SW 1271 (cell line): ENCODE measurements around the gene OPCML.

Experiments used
- DNase-seq, 2 experiments: peaks; one replicate each; lab custom pipeline; 2025; lab: John Stamatoyannopoulos, UW

Gene OPCML

GRCh38 chr11:133360860-133361688 lies 171.2 kb downstream of the OPCML start:
- DNase-seq = no peak

DNA sequence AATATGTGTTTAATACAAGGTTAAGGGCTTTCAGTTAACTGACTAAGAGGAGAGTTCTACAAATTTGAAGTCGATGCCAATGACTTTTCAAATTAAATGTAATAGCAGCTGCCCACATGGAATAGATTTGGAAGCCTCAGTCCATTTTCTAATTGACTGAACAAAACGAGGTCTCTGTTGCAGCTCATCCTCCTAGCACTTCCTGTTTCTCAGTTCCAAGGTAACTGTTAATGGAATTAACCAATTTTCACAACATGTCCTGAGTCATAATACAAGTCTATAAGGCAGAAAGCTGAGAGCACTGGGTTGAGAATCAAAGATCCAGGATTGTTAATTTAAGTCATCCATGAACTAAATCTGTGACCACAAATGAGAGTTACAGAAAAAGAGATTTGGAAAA lies 177.2 kb downstream of the OPCML start:
- no peak for DNase-seq

DNA sequence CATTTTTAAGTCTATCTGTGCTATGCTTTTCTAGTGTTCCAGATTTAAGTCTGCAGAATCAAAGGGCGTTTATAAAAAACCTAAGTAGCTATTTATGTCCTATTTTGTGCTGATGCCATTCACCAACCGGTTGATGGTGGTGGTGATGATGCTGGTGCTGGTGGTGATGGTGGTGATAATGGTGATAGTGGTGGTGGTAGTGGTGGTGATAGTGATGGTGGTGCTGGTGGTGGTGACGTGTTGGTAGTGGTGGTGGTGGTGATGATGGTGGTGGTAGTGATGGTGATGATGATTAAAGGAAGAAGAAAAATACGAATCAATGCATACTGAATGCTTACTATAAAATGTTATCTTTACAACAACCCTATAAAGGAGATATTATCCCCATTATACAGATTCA lies 178.2 kb downstream of the OPCML start:
- DNase-seq = no peak

DNA sequence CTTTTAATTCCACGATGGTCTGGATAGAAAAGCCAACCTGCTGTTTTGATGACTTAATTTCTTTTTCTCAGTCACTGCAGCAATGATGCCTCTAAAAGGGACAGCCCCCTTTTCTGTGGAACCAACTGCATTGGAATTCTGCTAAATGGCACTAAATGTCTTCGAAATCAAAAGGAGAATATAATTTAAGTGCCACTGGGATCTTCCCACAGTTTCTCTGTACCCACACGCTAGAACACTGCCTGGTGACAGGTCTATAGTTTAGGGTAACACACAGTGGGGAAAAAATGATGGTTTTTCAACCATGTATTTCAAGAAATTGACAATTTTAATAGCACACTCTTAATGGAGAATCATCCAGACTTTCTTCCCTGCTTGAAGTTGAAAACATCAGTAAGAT lies 182.3 kb downstream of the OPCML start:
- no peak for DNase-seq

- no peak for DNase-seq
These were observed 184.3 kb downstream of the OPCML start for GRCh38 chr11:133347988-133348387.

DNA sequence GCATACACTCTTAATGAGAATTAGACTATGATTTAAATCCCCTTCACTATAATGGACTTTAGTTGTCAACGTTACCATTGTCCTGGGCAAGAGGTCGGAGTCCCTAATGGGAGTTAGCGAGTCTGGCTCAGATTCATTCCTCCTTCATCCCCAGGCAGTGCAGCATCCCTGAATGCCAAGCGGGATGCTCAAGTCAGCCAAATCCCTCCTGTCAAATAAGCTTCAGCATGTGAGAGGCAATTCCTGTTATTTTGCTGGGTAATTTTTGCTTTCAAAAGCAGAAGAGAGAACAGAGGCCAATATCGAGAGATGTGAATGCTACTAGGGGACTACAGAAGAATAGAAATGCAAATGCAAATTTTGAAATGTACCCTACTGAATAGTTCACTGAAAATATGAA lies 186.2 kb downstream of the OPCML start:
- no peak for DNase-seq

- DNase-seq = no peak
These were observed 188.3 kb downstream of the OPCML start for GRCh38 chr11:133343951-133344350.

- no peak for DNase-seq
These were observed 192.7 kb downstream of the OPCML start for GRCh38 chr11:133339495-133340140.

DNA sequence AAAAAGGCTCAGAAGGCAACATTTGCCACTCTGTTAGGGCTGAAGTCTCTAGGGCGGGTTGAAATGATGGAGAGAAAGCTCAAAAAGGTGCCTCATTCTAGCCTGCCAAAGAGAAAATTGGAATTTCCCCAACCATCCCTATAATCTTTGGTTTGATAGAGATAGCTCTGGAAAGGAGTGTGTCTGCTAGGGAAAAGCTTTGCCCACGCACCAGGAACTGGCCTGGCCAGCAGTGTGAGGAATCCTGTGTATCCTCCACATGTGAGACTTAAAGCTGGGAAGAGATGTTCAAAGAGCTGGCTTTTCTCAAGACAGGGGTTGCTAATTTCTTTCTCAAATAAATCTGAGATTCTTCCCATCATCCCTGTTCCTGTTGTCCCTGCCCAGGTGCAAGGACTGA lies 193.7 kb downstream of the OPCML start:
- DNase-seq = no peak

GRCh38 chr11:133337951-133338418 lies 194.3 kb downstream of the OPCML start:
- no peak for DNase-seq

GRCh38 chr11:133337193-133337592 lies 195.1 kb downstream of the OPCML start:
- no peak for DNase-seq

- DNase-seq = no peak
These were observed 201.3 kb downstream of the OPCML start for GRCh38 chr11:133331031-133331430.

DNA sequence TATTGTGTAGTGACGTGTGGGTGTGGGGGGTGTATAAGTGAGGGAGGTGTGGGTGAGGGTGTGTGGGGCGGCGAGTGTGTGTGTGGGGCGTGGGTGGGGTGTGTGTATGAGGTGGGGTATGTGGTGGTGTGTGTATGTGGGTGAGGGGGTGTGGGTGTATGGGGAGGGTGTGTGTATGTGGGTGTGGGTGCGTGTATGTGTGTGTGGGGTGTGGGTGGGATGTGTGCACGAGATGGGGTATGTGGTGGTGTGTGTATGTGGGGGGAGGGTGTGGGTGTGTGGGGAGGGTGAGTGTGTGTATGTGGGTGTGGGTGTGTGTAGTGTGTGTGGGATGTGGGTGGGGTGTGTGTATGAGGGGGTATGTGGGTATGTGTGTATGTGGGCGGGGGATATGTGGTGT lies 205.5 kb downstream of the OPCML start:
- no peak for DNase-seq

GRCh38 chr11:133326332-133326731 lies 206.0 kb downstream of the OPCML start:
- DNase-seq = no peak

GRCh38 chr11:133325711-133326110 lies 206.6 kb downstream of the OPCML start:
- DNase-seq = no peak

DNA sequence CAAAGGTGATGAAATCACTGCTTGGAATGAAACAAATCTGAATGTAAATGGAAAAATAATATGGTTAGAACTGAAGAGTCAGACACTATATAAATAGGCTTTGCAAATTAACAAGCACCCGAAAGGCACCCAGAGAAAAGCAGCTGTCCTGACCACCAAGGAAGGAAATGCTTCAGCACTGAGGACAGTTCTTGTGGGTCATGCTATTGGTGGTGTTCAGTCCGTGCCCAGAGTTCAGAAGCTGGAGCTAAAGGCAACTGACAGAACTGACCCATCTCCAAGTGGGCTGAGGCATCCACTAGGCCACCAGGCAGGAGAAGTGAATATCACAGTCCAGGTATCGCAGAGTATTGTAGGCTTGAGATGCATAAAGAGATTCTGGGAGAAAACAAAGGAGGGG lies 208.9 kb downstream of the OPCML start:
- no peak for DNase-seq

- DNase-seq = no peak
These were observed 214.1 kb downstream of the OPCML start for GRCh38 chr11:133318221-133318620.

DNA sequence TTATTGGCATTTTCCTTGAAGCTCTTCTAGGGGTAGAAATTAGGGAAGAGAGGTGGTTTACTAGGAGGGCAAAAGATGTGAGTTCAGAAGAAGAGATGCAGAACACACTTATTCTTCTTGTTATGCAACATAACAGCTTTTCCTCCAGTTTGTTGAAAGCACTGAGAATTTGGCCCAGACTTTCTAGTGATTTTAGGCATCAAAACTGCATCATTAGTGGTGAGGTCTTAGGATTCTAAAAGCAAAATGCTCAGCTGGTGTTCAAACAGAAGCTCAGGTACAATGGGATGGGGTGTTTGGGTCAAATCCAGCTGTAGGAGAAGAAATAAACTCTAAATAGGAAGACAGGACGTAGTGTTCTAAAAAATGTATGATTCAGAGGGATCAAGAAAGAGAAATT lies 221.1 kb downstream of the OPCML start:
- no peak for DNase-seq

GRCh38 chr11:133306019-133306418 lies 226.3 kb downstream of the OPCML start:
- no peak for DNase-seq

DNA sequence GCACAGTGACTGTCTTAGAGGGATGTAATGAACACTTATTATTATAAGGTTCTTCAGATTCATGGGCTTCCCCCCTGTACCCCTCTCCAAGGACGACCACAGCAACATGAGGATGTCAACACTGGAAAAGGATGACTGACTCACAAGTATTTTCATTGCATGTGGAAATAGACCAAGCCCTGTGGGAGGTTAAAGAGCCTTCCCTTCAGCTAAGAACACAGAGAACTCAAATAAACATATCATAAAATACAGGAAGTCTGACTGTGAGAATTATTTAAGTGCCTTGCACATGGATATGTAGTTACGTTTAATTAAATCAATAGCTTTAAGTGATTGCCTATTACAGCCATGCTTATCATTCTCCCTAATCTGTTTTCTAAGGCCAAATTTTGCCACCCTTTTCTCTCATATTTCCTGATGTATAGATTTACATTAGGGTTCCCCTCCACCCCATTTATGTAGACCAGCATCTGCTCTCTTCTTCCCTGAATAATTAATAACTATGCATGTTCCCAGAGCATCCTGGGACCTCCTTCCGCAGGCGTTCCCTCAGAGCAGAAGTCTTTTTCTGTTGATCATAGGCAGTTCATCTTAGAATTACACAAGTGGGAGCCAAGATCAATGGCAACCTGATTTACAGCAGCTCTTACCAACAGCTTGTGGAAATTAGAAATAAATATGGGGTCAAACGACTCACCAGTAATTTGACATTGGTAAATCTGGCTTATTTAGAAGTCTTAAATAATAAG lies 226.9 kb downstream of the OPCML start:
- no peak for DNase-seq

DNA sequence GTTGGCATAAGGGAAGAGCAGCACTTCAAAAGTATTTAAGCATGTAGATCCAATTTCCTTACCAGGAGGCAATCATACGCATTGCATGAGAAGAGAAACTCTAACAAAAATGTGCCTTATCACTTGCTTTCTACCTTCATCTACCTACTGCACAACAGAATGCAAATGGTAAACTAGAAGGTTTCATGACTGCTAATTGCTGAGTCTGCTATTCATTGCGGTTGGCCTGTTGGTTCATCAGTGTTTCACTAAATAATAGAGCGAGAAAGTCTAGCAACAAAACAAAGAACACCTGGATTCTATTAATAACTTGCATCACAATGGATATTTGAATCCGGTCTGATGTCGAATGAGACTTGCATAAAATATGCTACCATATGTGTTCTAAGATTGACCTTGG lies 229.0 kb downstream of the OPCML start:
- no peak for DNase-seq

- DNase-seq = no peak
These were observed 230.2 kb downstream of the OPCML start for GRCh38 chr11:133302056-133302455.

GRCh38 chr11:133300666-133301065 lies 231.6 kb downstream of the OPCML start:
- no peak for DNase-seq
